MM.1S (cell line): ENCODE data around the gene SNX3.

Source experiments
- EZH2 ChIP-seq: fragments of 300-600 bp; sonication (generic); optimal IDR thresholded peaks from 2 replicates; pipeline ENCODE3; 2017; ENCODE audit warnings: low read depth, mild to moderate bottlenecking, antibody characterized with exemption, low read length, mixed read lengths
- TF ChIP-seq, protein P1 (sequence below): fragments of 300-600 bp; sonication (generic); IDR thresholded peaks from 2 replicates; pipeline ENCODE4 v1.5.1; 2016; ENCODE audit warnings: antibody characterized with exemption, low read length, mixed read lengths

DNA sequence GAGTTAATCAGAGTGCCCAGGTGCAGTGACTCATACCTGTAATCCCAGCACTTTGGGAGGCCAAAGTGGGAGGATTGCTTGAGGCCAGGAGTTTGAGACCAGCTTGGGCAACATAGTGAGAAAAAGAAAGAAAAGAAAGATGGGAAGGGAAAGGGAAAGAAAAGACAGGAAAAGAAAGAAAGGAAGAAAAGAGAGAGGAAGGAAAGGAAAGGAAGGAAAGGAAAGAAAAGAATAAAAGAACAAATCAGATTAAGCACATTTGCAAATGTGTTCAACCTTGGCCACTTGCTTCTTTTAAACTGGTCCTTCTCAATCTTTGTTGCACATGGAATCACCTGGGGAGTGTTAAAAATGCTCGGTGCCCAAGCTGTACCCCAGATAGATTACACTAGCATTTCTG is 67.0 kb downstream of the SNX3 start:
- TF ChIP-seq, protein P1, sequence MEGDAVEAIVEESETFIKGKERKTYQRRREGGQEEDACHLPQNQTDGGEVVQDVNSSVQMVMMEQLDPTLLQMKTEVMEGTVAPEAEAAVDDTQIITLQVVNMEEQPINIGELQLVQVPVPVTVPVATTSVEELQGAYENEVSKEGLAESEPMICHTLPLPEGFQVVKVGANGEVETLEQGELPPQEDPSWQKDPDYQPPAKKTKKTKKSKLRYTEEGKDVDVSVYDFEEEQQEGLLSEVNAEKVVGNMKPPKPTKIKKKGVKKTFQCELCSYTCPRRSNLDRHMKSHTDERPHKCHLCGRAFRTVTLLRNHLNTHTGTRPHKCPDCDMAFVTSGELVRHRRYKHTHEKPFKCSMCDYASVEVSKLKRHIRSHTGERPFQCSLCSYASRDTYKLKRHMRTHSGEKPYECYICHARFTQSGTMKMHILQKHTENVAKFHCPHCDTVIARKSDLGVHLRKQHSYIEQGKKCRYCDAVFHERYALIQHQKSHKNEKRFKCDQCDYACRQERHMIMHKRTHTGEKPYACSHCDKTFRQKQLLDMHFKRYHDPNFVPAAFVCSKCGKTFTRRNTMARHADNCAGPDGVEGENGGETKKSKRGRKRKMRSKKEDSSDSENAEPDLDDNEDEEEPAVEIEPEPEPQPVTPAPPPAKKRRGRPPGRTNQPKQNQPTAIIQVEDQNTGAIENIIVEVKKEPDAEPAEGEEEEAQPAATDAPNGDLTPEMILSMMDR: no peak
- no peak for TF ChIP-seq EZH2
